CD4-positive, alpha-beta T cell treated with Interleukin-6 at 100 ng/mL for 8 hours (primary cell): ENCODE results near the gene RAE1.
"Not testable (repeated sequence)": the region's sequence is repeated elsewhere in the genome, so short reads cannot be mapped to it uniquely, and the experiment has no call there.

Experiments
- DNase-seq: peaks from one replicate; pipeline ENCODE4 v3.0.0-alpha.2; 2020; ENCODE audit warnings: mixed read lengths, low spot score

Gene RAE1

GRCh38 chr20:57326667-57327455 is 24.2 kb upstream of the RAE1 start:
- DNase-seq = no peak

- no peak for DNase-seq
Observed at GRCh38 chr20:57327820-57328219, 23.2 kb upstream of the RAE1 start.

GRCh38 chr20:57329608-57330221 is 21.3 kb upstream of the RAE1 start, which contains the start of gene SPO11:
TSS of gene SPO11 (plus strand) at chr20:57329803. CDS start at chr20:57329868, 65 bp downstream.
- DNase-seq = no peak

- DNase-seq = no peak
Observed at GRCh38 chr20:57330998-57331397, 20.1 kb upstream of the RAE1 start.

DNA sequence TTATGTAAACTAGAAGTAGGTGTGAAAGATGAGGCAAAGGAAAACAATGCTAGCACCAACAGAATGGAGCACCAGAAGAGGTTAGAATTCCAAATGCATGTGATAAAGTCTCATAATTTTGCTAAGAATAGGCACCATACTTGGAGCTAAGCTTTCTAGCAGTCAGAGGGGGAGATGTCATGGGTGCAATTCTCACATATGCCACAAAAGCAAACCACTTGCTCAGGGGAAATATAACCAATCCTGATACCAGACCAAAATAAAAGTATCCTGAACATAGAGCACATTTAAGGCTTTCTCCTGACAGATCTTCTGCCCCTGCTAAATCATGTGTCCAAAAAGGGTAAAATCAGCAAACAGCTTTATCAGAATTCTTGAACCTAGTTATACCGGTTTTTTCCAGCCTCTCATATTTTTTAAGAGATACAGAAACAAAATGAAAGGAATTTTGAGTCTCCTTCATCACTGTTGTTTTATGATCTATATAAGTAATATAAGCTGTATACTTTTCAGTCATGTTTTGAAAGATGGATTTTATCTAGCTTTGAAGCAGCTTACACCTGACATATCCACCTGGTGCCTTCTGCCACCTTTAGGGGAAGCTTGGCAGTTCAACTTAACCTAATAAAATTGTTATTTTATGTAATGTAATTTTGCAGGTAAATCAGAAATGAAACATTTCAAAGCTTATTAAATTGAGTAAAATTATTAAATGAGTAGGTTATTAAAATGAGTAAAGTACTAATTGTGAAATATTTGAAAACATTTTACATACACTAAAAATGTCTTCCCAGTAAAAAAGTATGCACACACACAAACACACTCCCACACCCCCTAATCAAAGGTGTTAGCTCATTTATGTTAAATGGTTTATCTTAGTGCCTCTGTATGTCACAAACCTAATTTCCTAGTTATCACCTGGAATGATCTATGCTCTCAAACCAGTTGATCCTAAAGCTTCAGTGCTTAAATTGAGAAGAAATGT is 18.7 kb upstream of the RAE1 start:
- DNase-seq = no peak

- DNase-seq = no peak
Observed at GRCh38 chr20:57335392-57335791, 15.7 kb upstream of the RAE1 start.

- DNase-seq = no peak
Observed at GRCh38 chr20:57341663-57342062, 9.4 kb upstream of the RAE1 start.

DNA sequence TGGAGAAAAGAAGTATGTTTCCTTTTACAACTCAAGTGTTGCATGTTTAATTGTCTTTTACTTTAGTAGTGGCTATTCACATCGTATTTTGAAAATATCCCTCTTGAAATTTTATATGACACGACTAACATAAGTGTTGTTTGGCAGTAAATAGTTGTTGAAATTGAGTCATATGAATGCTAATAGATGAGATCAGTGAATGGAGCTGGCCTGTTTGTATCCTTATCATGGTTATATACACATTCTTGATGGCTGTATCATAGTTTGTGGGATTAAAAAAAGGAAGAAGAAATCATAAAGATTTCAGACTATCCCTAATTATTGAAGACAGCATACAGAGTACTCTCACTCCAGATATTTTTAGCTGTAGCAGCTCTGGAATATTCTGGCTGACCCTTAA is 8.2 kb upstream of the RAE1 start:
- DNase-seq = no peak

DNA sequence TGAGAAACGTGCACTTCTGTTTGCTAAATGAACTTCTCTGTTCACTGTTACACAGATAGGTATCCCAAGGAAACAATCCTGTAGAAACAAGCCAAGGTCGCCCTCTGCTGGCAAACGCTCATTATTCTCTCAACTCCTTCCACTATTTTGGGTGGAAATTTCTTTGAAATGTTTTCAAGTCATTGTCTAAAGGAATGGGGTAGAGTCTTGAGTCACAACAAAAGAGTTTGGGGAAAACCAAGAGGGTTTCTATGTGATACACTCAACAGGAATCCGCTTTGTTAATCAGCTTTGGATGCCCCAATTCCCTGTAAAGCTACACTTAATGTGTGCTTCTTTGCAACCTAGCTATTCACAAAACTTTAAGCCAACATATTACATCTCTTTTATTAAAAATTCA is 4.6 kb upstream of the RAE1 start:
- peak; percentile 55 for DNase-seq

DNA sequence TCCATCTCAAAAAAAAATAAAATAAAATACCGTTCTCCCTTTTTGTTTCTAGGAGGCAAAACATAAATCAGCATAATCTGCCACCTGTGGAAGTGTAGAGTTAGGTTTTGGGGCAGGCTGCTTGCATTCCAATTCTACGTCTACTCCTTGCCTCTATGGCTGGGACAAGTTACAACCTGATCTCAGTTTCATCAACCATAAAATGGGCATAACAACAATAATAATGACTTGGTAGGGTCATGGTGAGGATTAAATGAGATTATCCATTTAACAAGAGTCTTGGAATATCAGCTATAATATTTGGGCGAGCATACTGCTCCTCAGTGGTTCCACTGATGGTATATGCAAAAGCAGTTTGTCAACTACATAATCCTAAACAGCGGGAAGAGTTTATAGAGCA is 3.7 kb upstream of the RAE1 start:
- DNase-seq = no peak

- not testable (repeated sequence) for DNase-seq
Observed at GRCh38 chr20:57348200-57348921, 2.7 kb upstream of the RAE1 start.

DNA sequence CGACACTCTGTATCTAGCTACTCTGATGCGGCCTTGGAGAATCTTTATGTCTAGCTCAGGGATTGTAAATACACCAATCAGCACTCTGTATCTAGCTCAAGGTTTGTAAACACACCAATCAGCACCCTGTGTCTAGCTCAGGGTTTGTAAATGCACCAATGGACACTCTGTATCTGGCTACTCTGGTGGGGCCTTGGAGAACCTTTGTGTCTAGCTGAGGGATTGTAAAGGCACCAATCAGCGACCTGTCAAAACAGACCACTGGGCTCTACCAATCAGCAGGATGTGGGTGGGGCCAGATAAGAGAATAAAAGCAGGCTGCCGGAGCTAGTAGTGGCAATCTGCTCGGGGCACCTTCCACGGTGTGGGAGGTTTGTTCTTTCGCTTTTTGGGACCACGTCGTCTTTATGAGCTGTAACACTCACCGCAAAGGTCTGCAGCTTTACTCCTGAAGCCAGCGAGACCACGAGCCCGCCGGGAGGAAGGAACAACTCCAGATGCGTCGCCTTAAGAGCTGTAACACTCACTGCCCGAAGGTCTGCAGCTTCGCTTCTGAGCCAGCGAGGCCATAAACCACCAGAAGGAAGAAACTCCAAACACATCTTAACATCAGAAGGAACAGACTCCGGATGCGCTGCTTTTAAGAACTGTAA is 2.0 kb upstream of the RAE1 start:
- not testable (repeated sequence) for DNase-seq

DNA sequence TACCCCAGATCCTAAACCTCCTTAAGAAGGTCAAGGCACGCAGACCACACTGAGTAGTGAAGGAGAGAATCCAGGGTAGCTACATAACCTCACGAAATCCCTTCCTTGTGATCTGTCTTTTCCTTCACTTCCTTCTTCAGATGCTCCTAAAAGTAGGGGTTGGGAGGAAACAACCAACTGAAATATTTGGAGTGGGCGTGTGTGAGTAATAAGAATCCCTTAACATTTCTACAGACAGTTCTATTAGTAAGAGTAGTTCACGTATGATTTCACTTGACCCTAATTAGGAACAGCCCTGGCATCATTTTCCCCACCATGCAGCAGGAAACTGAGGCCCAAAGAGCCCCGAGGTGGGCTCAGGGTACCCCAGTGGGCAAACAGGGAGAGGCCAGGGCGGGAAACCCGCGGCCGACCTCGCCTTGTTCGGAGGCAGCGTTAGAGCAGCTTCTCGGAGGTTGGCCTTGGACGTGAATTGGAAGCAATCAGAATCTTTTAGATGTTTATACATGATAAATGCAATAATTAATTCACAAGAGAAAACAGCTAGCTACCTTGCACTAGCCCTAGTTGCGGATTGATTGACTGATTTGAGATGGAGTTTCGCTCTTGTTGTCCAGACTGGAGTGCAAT is 859 bp upstream of the RAE1 start:
- DNase-seq = no peak

GRCh38 chr20:57350726-57351041 is 371 bp upstream of the RAE1 start:
- DNase-seq = not testable (repeated sequence)

DNA sequence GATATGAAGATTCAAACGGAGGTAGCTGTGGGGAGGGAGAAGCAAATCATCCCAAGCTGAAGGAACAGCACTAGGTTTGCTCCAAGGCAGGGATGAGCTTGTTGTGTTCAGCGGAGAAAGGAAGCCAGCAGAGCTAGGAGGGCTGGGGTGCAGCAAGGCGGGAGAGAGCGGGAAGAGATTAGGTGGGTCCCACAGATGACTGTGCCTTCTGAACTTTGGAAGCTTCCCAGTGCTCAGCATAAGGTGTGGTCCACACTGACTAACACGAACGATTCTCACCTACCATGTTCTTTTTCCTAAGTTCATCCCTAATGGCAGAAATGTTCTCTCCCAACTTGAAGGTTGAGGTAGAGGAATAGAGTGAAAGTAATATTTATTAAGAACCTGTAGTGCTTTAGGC is 1.2 kb downstream of the RAE1 start:
- no peak for DNase-seq

- DNase-seq = no peak
Observed at GRCh38 chr20:57353351-57353750, 2.3 kb downstream of the RAE1 start.

- DNase-seq = no peak
Observed at GRCh38 chr20:57361517-57361916, 10.5 kb downstream of the RAE1 start.

- DNase-seq = no peak
Observed at GRCh38 chr20:57364451-57364850, 13.4 kb downstream of the RAE1 start.

DNA sequence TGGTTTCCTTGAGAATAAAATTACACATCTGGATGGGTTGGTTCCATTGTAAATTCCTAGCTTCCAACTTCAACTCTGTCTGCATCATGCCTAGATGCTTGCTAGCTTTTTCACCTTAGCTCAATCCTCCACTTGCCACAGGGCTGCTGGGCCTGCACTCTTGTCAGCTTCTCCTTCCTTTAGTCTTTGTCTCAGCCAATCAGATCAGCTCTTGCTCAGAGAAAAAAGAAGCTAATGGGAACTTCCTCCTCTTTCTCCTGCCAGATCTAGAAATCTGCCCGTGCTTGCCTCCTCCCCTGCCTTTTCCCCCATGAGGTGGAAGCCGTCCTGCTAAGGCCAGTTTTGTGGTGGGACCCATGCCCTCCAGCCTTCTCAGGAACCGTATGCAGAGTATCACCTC is 18.5 kb downstream of the RAE1 start:
- DNase-seq = no peak

DNA sequence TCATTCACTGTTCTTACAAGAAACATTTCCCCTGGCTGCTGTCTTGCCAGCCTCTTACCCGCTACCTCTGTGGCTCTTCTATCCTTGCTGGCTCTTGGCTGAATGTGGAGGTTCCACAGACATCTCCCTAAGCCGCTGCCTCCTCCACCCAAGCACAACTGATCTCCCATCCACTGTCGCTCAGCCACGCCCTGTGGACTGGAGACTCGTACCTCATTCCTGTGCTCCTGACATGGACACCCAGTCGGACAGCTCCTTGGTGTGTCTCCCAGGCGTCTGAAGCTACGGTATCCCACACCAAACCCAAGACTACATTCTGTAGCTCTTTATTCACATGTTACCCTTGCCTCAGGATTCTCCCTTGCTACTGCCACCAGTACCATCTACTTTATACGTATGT is 19.3 kb downstream of the RAE1 start:
- DNase-seq = no peak

- DNase-seq = no peak
Observed at GRCh38 chr20:57371363-57371762, 20.3 kb downstream of the RAE1 start.
